HEK293T (cell line): ENCODE data around the gene GRID2.
A peak's percentile ranks its signal among the peaks of the same experiment; 100 is the strongest.

Experiments
- CTCF ChIA-PET: fragments of 350-600 bp; formaldehyde crosslinking; extraction: SDS; loops from one replicate; lab custom pipeline; 2021; ENCODE audit warnings: antibody characterized with exemption, inconsistent platforms; lab: Yijun Ruan, JAX
- POLR2A ChIA-PET: fragments of 350-600 bp; formaldehyde crosslinking; extraction: SDS; loops from one replicate; lab custom pipeline; 2020; ENCODE audit warnings: antibody characterized with exemption, inconsistent platforms; lab: Yijun Ruan, JAX
- DNase-seq: peaks from one replicate; pipeline ENCODE4 v3.0.0; 2012; ENCODE audit warnings: mixed read lengths; ENCODE audit errors: extremely low spot score
- ARNT ChIP-seq: fragments of 450-650 bp; IDR thresholded peaks from 2 replicates; pipeline ENCODE4 v1.6.1; 2017; ENCODE audit warnings: mild to moderate bottlenecking
- BHLHE40 ChIP-seq: fragments of 450-650 bp; IDR thresholded peaks from 2 replicates; pipeline ENCODE4 v1.6.1; 2016; ENCODE audit warnings: mild to moderate bottlenecking, moderate library complexity, borderline replicate concordance
- CTBP1 ChIP-seq: fragments of 450-650 bp; IDR thresholded peaks from 2 replicates; pipeline ENCODE4 v1.6.1; 2016; ENCODE audit warnings: borderline replicate concordance
- ELF4 ChIP-seq: fragments of 450-650 bp; IDR thresholded peaks from 2 replicates; pipeline ENCODE4 v1.6.1; 2017; ENCODE audit warnings: antibody characterized with exemption
- FOXA1 ChIP-seq: fragments of 450-650 bp; IDR thresholded peaks from 2 replicates; pipeline ENCODE4 v1.6.1; 2016; ENCODE audit warnings: mild to moderate bottlenecking
- FOXK2 ChIP-seq: fragments of 450-650 bp; IDR thresholded peaks from 2 replicates; pipeline ENCODE4 v1.6.1; 2016; ENCODE audit warnings: mild to moderate bottlenecking
- FOXM1 ChIP-seq: fragments of 450-650 bp; IDR thresholded peaks from 2 replicates; pipeline ENCODE4 v1.6.1; 2017; ENCODE audit warnings: mild to moderate bottlenecking, borderline replicate concordance
- HDGF ChIP-seq: fragments of 450-650 bp; IDR thresholded peaks from 2 replicates; pipeline ENCODE4 v1.6.1; 2017; ENCODE audit warnings: antibody characterized with exemption, borderline replicate concordance
- L3MBTL2 ChIP-seq: fragments of 450-650 bp; conservative IDR thresholded peaks from 2 replicates; pipeline ENCODE4 v1.6.1; 2016; ENCODE audit warnings: mild to moderate bottlenecking
- LEF1 ChIP-seq: fragments of 450-650 bp; IDR thresholded peaks from 2 replicates; pipeline ENCODE4 v1.6.1; 2017; ENCODE audit warnings: mild to moderate bottlenecking, borderline replicate concordance
- NFRKB ChIP-seq: fragments of 450-650 bp; IDR thresholded peaks from 2 replicates; pipeline ENCODE4 v1.6.1; 2016; ENCODE audit warnings: mild to moderate bottlenecking, moderate library complexity
- PKNOX1 ChIP-seq: fragments of 450-650 bp; IDR thresholded peaks from 2 replicates; pipeline ENCODE4 v1.6.1; 2016
- SP1 ChIP-seq: fragments of 450-650 bp; IDR thresholded peaks from 2 replicates; pipeline ENCODE4 v1.6.1; 2017
- SUZ12 ChIP-seq: fragments of 450-650 bp; IDR thresholded peaks from 2 replicates; pipeline ENCODE4 v1.6.1; 2016; ENCODE audit warnings: mild to moderate bottlenecking
- TARDBP ChIP-seq: fragments of 450-650 bp; IDR thresholded peaks from 2 replicates; pipeline ENCODE4 v1.6.1; 2016
- ZNF384 ChIP-seq: fragments of 450-650 bp; IDR thresholded peaks from 2 replicates; pipeline ENCODE4 v1.6.1; 2016

The GRID2 gene

DNA sequence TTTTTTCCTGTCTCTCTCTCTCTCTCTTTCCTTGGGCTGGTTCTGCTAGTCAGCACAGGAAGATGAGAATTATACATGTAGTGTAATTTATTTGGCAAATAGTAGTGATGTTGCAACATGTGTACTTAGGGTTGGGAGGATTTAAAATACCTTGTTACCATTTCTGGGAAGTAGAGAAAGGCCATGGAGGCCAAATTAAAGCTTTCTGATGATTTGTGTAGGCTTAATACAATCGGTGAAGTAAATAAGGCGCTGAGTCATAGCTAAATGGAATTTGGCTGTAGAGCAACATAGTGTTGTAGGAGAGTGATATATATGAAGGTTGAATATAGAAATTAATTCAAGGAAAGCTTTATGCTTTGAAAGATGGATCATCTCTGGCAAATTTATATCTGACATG is 295.3 kb downstream of the GRID2 start:
- TF ChIP-seq ARNT (no peak), LEF1 (no peak), ELF4 (no peak), TARDBP (no peak), SUZ12 (no peak), L3MBTL2 (no peak), FOXM1 (no peak), CTBP1 (no peak), SP1 (no peak), ZNF384 (no peak), BHLHE40 (no peak), FOXA1 (no peak), PKNOX1 (no peak), HDGF (no peak), NFRKB (no peak), FOXK2 (no peak)
- ChIA-PET POLR2A (no interaction called here), CTCF (no interaction called here)
- DNase-seq, result no peak

- ChIA-PET CTCF (no interaction called here), POLR2A (no interaction called here)
- no peak for TF ChIP-seq ARNT
- no peak for TF ChIP-seq SP1
- no peak for TF ChIP-seq TARDBP
- TF ChIP-seq CTBP1, result no peak
- no peak for TF ChIP-seq FOXA1
- TF ChIP-seq FOXM1, result no peak
- TF ChIP-seq NFRKB, result no peak
- no peak for TF ChIP-seq SUZ12
- TF ChIP-seq PKNOX1, result no peak
- no peak for TF ChIP-seq LEF1
- TF ChIP-seq FOXK2, result no peak
- TF ChIP-seq HDGF, result no peak
- no peak for TF ChIP-seq ZNF384
- TF ChIP-seq ELF4, result no peak
- TF ChIP-seq BHLHE40, result no peak
- DNase-seq, result no peak
Observed at GRCh38 chr4:92600638-92601037, 296.9 kb downstream of the GRID2 start.

DNA sequence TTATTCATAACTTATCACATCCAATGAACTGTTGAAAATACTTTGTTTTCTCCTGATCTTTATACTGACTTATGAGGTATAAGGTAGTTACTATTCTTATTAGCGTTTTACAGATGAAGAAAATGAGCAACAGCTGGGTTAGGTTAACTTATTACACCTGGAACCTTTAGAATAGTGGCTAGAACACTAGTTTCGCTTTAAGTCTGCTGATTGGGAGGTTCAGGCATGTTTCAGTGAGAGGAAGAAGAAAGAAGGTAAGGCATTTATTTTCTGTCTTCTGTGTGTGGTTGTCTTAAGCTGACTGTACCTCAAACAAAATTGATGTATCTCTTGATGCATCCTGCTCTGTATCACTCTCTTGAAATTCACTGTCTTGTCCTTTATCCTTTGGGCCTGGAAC is 302.5 kb downstream of the GRID2 start:
- DNase-seq, result no peak
- CTCF ChIA-PET, result no interaction called here
- POLR2A ChIA-PET, result no interaction called here
- no peak for TF ChIP-seq NFRKB
- TF ChIP-seq CTBP1, result no peak
- TF ChIP-seq SP1, result no peak
- no peak for TF ChIP-seq TARDBP
- no peak for TF ChIP-seq BHLHE40
- TF ChIP-seq L3MBTL2, result no peak
- TF ChIP-seq ARNT, result no peak
- no peak for TF ChIP-seq FOXM1
- no peak for TF ChIP-seq HDGF
- no peak for TF ChIP-seq FOXA1
- TF ChIP-seq ELF4, result no peak

GRCh38 chr4:92615049-92615448 is 311.3 kb downstream of the GRID2 start:
- TF ChIP-seq FOXK2, result no peak
- TF ChIP-seq BHLHE40, result no peak
- no peak for TF ChIP-seq FOXA1
- CTCF ChIA-PET, result no interaction called here
- DNase-seq, result no peak
- POLR2A ChIA-PET, result no interaction called here

DNA sequence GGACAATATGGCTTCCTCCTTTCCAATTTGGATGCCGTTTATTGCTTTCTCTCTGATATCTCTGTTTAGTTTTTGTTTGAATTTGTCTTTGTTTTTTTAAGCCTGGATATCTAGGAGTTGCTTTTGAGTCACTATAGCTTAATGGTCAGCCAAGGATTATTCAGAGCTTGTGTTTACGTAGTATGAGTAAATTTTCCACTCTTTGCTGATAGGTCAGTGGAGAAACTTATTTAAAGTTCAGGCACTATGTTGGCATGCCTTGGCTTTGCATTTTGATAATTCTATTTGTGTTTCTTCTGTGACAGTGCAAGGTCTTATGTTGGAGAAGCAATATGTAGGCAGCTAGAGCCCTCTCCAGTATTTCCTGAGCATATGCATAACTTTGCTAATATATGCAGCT is 315.2 kb downstream of the GRID2 start:
- DNase-seq, result no peak
- no peak for TF ChIP-seq FOXA1
- TF ChIP-seq PKNOX1, result no peak
- TF ChIP-seq HDGF, result no peak
- no peak for TF ChIP-seq FOXM1
- POLR2A ChIA-PET, result no interaction called here
- CTCF ChIA-PET, result no interaction called here

DNA sequence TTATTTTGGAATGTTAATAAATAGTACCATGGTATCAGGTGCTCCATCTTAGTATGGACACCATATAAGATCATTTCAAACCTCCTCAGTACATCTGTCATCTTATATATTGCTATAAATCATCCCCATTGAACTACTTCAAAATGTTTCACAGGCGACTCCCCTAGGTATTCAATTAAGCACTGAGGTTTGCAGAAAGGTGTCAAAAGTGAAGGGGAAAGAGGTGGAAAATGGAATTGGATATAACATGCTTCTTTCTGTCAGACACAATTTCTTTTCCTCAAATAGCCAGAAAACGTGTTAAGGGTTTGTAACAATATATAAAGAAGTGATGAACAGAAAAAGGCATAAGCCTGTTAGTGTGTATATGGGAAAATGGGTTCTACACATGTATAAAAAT is 325.5 kb downstream of the GRID2 start:
- 0 out of 2 replicates have a peak, but pooled peaks have one; percentile 11 for TF ChIP-seq PKNOX1
- no peak for TF ChIP-seq FOXA1
- no peak for TF ChIP-seq ARNT
- CTCF ChIA-PET, result no interaction called here
- DNase-seq, result no peak
- POLR2A ChIA-PET, result no interaction called here

- POLR2A ChIA-PET, result no interaction called here
- CTCF ChIA-PET, result no interaction called here
- no peak for TF ChIP-seq ELF4
- no peak for TF ChIP-seq PKNOX1
- TF ChIP-seq BHLHE40, result no peak
- TF ChIP-seq TARDBP, result no peak
- no peak for TF ChIP-seq L3MBTL2
- no peak for TF ChIP-seq LEF1
- no peak for TF ChIP-seq CTBP1
- TF ChIP-seq FOXM1, result no peak
- no peak for TF ChIP-seq HDGF
- TF ChIP-seq ZNF384, result no peak
- no peak for TF ChIP-seq ARNT
- TF ChIP-seq NFRKB, result no peak
- no peak for TF ChIP-seq SP1
- no peak for TF ChIP-seq FOXK2
- TF ChIP-seq SUZ12, result no peak
- TF ChIP-seq FOXA1, result no peak
- no peak for DNase-seq
Observed at GRCh38 chr4:92634882-92635281, 331.1 kb downstream of the GRID2 start.
